GM19351 (cell line): Measurements from ENCODE around the gene TARBP1.
"Not testable (repeated sequence)": the region's sequence is repeated elsewhere in the genome, so short reads cannot be mapped to it uniquely, and the experiment has no call there.

Experiments
- ATAC-seq: cut with Tn5 transposase; IDR thresholded peaks from one replicate; pipeline ENCODE4 v1.9.1; 2021; ENCODE audit warnings: mild to moderate bottlenecking, moderate library complexity; ENCODE audit not compliant: unreplicated experiment

Gene TARBP1

DNA sequence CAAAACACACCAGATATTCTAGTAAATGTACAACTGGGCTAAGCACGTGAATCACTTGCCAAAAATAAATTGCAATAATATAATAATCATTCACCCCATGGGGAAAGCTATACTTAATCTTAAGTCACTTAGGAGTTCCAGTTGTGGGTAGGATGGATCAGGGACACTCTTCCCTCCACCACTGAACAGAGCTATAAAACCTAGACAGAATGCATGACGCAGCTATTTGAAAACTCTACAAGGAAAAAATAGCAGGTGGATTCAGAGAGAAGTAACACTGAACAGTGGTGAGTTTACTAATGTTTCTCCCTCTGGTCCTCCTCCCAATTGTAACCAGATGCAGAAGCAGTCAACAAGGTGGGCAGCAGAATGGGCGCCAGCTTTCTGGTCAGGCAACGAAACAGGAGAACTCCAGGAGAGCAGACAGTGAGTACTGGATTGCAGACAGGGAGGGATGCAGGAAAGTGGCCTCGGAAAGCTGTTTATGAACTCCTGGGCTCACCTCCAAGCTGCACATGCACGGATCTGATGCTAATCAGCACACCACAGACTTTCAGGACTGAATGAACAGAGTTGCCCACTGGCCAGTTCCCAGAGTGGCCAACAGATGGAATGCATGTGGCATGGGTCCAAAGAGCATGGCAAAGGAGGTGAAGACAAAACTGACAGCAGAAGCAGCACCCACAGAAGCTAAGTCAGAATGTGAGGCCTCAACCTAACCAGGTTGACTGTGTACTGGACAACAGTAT lies 41.4 kb downstream of the TARBP1 start:
- ATAC-seq, result no peak

DNA sequence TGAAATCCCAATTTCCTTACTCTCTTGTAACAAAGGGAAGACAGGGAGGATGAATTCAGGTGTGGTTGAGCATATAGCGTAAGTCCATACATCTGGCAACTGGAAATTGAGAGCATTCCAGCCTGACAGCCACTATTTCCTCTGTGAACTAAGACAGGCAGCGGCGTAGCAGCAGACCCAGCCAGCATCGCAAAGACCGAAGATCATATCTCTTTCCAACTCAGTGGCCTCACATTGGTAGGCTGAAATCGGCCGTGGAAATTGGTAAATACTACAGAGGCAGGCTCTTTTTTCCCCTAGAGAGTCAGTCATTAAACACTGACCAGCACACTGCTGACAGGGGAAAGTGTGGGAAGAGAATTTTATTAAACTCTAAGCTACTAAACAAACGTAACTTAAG lies 43.4 kb downstream of the TARBP1 start:
- ATAC-seq, result no peak

DNA sequence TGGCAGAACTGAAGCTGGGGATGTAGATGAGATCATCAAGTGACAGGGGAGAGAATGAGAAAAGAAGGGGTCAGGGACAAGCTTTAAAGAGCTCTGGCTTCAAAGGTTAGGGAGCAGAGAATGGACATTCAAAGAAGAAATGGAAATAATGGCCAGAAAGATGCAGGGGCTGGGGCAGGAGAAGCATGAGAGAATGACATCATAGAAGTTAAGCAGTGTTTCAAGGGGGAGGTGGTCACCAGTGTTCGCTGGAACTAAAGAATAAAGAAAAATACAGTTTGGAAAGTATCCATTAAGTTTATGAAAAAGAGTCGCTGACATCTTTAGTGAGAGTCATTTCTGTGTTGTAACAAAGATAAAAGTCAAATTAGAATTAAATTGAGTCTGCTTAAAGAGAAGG lies 44.3 kb downstream of the TARBP1 start:
- no peak for ATAC-seq

DNA sequence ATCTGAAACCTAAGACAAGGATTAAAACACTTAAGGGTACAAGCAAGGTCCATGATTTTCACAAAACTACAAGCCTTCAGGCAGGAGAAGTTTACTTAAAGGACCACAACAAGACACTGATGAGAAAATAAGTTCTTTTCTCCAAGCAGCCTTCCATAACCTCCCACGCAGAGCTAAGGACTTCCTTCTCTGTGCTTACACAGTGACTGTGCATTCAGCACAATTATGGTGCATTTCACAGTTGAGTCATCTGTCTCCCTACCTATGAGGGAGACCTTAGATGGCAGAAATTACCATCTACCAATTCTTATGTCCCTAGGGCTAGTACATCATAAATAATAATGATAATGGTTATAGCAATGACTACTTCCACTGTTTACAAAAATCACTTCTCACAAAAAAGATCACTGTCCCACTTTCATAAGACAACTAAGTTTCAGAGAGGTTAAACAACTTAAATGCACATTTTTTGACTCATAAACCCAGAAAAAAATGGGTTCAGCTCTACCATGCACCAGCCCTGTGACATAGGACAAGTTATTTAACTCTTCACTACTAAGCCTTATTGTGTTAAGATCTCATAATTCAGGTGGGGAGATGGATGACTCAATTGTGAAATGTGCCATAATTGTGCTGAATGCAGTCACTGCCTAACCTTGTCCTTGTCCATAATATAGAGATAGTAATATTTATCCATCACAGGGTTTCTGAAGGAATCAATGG lies 45.3 kb downstream of the TARBP1 start:
- ATAC-seq, result peak; percentile 81

DNA sequence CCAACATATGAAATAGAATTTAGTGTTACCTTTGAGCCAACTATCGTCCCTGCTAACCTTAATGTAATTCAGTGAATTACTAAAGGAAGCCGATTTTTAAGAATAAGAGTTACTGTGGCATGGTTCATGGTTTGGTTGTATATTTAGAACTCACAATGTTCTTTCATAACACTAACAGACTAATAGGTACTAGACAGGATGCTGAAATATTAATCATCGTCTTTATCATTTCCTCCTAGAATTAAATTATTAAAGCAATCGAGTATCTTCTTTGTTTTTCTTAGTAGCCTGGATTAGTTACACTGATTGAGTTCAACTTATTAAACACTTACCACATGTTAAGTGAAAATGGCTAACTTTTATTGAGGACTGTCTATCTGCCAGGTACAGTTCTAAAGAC lies 47.7 kb downstream of the TARBP1 start:
- ATAC-seq, result no peak

DNA sequence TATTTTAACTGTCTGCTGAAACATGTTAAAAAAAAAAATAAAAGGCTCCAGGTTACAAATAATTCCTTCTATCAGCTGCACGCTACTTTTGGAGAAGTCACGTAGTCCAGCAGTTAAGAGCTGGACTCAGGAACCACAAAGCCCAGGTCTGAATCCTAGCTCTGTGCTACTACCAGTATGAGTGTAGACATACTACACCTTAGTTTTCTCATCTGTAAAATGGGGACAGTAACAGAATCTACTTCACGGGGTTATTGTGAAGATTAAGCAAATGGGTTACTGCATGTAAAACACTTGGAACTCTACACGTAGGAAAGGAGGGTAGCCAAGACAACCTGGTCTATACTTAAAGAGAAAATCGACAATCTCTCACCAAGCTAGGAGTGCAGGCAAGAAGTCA lies 48.3 kb downstream of the TARBP1 start:
- ATAC-seq, result no peak

DNA sequence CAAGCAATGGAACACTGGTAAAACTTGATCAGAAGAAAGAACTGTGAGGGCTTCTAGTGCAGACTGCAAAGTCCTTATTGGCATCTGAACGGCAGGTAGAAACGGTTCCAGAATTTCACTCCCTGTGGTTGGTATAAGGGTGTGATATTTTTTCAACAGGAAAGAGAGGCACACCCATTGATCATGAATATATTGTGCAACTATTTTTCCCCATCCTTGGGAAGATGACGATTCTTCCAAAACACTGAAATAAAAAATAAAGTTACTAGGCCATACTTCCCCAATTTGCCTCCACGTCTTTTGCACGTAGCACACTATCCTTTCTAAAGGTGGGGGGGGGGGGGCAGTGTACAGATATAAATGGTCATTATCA lies 49.6 kb downstream of the TARBP1 start:
- no peak for ATAC-seq

DNA sequence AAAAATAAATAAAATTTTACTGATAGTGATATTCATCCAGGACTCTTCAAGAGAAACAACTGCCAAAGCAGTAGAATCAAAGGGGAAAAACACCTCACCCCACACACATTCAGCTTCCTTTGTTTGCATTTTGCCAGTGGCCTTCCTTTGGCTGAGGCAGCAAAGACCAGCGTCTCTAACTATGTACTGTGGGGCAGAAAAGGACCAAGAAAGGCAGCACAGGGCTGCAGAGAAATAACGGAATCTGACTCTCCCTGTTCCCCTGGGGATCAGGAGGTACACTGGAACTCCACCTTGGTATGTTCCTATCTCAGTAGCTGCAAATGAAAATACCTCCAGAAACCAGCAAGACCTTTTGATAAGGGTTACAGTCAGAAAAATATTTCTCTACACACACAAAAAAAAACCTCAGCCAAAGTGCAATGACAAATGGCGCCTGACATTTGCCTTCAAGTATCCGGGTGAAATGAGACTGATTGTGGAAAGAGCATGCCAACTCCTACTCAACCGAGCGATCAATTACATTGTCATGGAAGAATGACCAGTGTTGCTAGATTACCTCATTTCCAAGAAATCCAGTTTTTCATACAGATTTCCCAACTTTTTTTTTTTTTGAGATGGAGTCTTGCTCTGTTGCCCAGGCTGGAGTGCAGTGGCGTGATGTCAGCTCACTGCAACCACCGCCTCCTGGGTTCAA lies 50.9 kb downstream of the TARBP1 start:
- no peak for ATAC-seq

DNA sequence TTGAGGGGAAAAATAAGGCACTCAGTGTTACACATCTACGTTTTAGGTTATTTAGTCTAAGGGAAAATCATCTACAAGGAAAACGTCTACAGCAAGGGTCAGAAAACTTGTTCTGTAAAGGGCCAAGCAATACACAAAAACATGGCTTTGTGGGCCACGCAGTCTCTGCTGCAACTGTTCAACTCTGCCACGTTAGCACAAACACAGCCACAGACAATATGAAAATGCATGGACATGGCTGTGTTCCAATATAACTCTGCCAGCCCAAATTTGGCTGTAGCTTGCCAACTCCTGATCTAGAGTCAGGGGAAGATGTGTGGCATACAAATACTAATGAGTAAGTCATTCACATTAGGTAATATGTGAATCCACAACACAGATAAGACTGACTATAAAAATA lies 65.0 kb downstream of the TARBP1 start:
- no peak for ATAC-seq

DNA sequence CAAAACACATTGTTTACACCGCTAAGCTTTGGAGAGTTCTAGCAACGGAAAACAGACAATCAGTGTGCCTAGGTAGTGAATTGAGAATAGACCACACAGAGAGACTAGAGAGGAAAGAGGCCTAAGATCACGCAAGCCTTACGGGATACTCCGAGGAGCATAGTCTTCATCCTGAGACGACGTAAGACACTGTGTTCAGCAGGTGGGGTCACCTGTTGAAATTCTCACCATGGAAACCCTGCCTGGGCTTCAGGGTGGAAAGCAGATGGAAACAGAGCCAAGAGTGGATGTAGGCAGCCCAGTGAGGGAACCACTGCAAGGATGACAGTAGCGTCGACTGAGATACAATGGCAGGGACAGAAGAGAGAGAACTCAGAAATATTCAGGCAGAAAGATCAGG lies 65.5 kb downstream of the TARBP1 start:
- ATAC-seq, result no peak

DNA sequence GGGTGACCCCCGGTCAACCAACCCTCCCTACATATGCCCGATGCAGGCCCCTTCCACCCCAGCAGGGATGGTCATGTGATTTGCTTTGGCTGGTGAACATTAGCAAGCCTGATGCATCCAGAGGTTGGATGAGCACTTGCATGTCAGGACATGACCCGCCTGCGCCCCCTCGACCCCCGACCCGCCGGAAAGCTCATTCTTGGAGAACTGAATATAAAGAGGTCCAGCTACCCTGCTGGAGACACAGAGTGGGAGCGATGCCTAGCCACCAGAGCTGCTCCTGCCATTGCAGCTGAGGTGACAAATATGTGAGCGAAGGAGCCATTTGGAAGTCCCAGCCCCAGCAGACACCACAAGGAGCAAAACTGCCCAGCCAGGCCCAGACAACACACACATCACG lies 66.1 kb downstream of the TARBP1 start:
- no peak for ATAC-seq

DNA sequence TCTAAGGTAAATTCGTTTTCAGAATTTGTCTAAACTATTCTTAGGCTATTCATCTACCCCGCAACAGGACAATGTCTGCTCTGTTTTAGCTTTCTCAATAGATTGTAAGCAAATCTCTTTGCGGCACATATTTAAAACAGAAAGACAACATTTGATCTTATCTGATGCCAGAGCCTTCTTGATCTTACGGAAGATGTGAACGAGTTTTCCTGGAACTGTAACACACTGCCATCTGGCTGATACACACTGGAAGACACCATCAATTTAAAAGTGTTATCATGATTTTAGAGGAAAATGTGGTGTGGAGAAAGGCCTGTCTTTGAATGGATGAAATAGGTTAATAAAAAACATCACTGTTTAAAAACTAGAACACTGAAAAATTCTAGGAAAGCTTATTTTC lies 69.7 kb downstream of the TARBP1 start:
- no peak for ATAC-seq

DNA sequence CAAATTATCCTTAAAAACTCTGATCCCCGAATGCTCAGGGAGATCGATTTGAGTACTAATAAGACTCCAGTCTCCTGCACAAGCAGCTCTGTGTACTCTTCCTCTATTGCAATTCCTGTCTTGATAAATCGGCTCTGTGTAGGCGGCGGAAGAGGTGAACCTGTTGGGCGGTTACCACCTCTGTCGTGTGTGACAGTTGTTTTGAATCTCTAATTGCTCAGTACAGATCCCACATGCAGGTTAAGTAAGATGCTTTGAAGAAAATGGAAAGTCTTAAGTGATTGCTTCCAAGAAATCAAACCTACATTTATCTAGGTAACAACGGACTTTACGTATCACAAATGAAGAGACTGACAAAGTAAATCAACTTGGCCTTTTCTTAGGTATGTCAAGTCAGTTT lies 70.2 kb downstream of the TARBP1 start:
- ATAC-seq, result no peak

DNA sequence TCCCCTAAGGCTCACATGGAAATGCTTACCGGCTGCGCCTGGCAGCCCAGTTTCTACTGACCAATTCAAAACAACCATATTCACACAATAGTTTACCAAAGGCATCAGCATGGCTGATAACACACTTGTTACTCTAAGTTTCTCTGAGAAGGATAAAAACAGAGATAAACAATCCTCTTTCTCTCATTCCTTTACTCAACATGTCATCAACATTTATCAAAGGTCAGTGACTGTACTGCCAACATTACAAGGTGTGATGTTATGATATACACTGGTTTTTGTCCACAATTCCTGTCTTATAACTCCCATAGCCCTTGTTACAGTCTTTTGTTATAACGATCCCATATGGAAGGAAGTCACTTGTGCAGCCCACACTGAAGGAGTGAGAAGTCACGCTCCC lies 72.1 kb downstream of the TARBP1 start:
- no peak for ATAC-seq

DNA sequence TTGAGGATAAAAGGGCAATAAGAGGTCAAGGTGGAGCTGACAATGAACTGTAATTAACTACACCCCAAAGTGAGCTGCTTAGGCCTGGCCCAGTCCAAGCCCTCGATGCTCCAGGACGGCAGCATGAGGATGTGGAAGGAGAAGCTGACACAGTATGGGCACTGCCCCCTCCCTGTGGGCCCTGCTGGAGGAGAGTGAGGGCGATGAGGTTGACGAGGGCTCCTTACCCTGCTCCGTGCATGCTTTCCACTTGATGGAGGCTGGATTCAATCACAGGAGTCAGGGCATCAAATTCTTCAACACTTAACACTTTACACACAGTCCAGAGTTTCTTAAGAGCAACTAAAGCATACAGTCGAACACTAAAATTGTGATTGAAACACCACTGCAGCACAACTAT lies 73.3 kb downstream of the TARBP1 start:
- no peak for ATAC-seq

DNA sequence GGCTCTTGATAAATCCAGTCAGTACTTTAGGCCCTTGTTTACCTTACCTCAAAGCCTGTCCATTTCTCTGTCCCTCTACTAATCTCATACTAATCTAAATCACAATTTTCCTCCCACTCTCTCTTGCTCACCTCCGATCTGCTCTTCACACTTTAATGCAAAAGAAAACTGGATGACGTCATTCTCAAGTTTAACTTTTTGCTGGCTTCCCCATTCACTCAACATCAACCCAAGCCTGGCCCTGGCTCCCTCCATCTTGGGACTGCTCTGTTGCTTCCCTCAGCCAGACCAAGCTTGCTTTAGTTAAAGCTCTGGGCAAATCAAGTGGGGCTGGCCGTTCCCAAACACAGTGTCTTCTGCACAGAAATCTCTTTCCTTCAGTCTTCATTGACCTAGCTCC lies 76.0 kb downstream of the TARBP1 start:
- no peak for ATAC-seq

DNA sequence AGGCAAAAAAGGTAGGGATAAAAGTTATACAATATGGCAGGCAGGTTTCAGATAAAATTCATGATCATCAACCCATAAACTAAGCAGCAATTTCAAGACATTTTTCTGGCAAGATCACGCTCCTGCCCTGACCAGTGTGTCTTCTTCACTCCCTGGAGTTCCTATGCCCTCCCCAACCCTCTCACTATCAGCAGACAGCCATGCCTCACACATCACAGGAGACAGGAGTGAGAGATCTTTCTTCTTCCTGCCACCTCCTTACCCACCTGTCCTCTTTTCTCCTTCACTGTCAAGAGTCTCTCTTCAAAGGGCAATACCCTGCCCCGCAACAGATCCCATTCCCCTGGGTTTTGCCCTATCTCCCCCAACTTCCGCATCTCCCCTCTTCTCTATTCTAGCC lies 77.3 kb downstream of the TARBP1 start:
- ATAC-seq, result no peak

DNA sequence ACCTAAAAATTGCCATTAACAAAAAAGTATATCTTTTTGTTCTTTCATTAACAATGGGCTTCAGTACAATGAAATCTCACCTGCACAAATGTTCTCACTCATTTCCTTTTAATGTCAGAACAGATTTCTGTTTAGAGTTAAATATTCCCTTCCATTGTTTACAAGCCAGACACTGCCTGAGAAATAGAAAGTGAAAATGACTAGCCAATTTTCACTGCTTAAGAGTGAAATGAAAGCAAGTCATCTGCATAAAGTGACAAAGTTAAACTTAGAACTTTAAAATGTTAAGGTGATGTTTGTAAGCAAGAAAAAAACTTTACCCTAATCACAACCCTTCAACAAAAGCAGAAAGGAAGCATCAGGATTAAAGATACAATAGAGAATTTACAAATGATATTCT lies 78.2 kb downstream of the TARBP1 start:
- ATAC-seq, result peak; percentile 53

DNA sequence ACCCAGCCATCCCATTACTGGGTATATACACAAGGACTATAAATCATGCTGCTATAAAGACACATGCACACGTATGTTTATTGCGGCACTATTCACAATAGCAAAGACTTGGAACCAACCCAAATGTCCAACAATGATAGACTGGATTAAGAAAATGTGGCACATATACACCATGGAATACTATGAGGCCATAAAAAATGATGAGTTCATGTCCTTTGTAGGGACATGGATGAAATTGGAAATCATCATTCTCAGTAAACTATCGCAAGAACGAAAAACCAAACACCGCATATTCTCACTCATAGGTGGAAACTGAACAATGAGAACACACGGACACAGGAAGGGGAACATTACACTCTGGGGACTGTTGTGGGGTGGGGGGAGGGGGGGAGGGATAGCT lies 79.5 kb downstream of the TARBP1 start:
- not testable (repeated sequence) for ATAC-seq

DNA sequence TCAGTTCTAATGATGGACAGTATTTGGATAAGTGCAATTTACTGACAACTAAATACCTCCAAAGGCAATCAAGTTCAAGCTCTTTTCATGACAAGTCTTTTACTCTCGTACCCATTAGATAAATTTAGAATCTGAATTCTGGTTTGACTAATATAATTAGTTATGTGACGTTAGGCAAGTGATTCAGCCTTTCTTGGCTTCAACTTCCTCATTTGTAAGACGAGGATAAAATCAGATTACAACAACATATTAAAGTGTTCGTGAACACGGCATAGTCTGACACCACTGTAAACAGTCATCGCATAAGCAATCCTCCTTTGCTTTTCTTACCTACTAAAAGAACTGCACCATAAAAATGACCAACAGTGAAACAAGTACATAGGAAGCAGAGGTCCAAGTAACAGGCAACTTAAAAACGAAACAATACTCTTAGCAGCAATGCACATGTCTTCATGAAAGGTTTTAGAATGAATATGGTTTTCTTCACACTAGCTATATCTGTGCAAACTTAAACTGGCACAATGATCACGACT lies 80.1 kb downstream of the TARBP1 start:
- ATAC-seq, result peak; percentile 57

DNA sequence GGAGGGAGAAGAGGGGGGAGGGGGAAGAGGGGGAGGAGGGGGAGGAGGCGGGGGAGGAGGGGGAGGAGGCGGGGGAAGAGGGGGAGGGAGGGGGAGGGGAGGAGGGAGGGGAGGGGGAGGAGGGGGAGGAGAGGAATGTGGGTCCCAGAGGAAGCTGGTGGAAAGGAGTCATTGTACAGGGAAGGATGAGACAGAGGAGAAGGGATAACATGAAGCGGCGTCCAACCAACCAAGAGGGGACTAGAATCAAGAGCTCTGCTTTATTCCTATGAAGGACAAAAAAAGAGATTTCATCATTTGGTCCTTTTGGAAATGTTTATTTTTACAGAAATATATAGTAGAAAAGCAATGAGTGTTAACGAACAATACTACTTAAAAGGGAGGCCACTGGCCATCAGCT lies 81.2 kb downstream of the TARBP1 start:
- ATAC-seq, result no peak

DNA sequence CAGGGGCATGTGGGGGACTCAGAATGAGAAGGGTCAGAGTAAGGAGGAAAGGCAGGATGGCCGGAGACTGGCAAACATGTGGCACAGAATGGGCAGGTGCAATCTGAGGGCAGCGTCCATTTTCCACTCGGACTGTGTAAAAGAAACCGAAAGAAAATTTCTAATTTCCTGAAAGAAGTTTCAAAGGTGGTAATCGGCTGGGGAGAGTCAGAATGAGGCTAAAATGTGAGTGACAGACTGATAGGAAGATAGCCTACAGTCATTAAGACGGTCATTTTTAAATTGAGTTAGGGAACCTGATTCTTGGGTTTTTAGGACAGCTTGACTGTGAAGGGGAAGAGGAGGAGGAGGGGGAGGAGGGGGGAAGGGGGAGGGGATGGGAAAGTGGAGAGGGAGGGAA lies 82.1 kb downstream of the TARBP1 start:
- no peak for ATAC-seq
